Measurements from ENCODE around the gene LRG1.

DNA sequence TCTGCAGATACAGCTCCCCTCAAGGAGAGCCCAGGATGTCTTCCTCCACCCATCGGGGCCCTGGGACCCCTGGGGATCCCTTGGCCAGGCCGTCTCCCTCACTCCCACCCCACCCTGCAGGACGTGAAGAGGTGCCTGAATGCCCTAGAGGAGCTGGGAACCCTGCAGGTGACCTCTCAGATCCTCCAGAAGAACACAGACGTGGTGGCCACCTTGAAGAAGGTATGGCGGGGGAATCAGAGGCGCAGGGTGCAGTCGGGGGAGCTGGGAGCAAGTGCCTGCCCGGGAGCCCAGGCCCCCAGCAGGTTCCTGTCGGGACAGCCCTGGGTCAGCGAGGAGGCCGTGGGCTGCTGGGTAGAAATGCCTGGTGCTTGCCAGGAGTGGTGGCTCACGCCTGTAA lies 41.1 kb downstream of the LRG1 start:
- TF ChIP-seq RCOR1 (conservative IDR thresholded peaks at IDR 0.05; ENCODE audit: low read depth, low read length), result no peak
- TF ChIP-seq NBN (IDR thresholded peaks at IDR 0.05), result no peak
- TF ChIP-seq SUZ12 (IDR thresholded peaks at IDR 0.05; ENCODE audit: unreplicated experiment), result no peak
- TF ChIP-seq CTCF (IDR thresholded peaks at IDR 0.05 in 2 of 3, conservative IDR thresholded peaks at IDR 0.05 in 1 of 3; ENCODE audit: control insufficient read depth in 2 of 3, extremely low read depth in 1 of 3, insufficient read depth in 1 of 3, low read depth in 3 of 3, low read length in 3 of 3), result no peak
- no peak for TF ChIP-seq FOS (IDR thresholded peaks at IDR 0.05; ENCODE audit: borderline replicate concordance, extremely low read depth, insufficient read length)
- TF ChIP-seq CHD2 (IDR thresholded peaks at IDR 0.05; ENCODE audit: borderline replicate concordance, low read depth, low read length), result no peak
- no peak for TF ChIP-seq POU2F2 (IDR thresholded peaks at IDR 0.05; ENCODE audit: borderline replicate concordance, low read depth, low read length)
- TF ChIP-seq REST (IDR thresholded peaks at IDR 0.05; ENCODE audit: low read depth, low read length), result no peak
